SK-N-SH (cell line): ENCODE measurements around the gene CUX1. TPM values are rescaled to one million over a fixed set of nuclear protein-coding genes. Genes with fewer than 3 reads are reported as not detected.

Experiments
- CHD2 ChIP-seq: fragments of 150-350 bp; IDR thresholded peaks from 2 replicates; pipeline ENCODE4 v1.6.1; 2018; ENCODE audit warnings: low read length; ENCODE audit not compliant: partially characterized antibody
- ELF1 ChIP-seq: IDR thresholded peaks from 2 replicates; pipeline ENCODE4 v1.4.0; 2012
- GABPA ChIP-seq: IDR thresholded peaks from 2 replicates; pipeline ENCODE4 v1.4.0; 2012; ENCODE audit warnings: low read depth, mild to moderate bottlenecking
- GATA2 ChIP-seq: sonication (generic); formaldehyde crosslinking; IDR thresholded peaks from 2 replicates; pipeline ENCODE4 v1.5.0; 2020; ENCODE audit warnings: mild to moderate bottlenecking, missing genetic modification reagents
- IRF3 ChIP-seq: fragments of 150-350 bp; IDR thresholded peaks from 2 replicates; pipeline ENCODE4 v1.6.1; 2016; ENCODE audit warnings: mild to moderate bottlenecking, low read depth, low read length
- JUND ChIP-seq: IDR thresholded peaks from 2 replicates; pipeline ENCODE4 v1.4.0; 2012
- MAX ChIP-seq: IDR thresholded peaks from 2 replicates; pipeline ENCODE4 v1.4.0; 2012; ENCODE audit warnings: low read depth
- MEF2A ChIP-seq: IDR thresholded peaks from 2 replicates; pipeline ENCODE4 v1.4.0; 2012; ENCODE audit warnings: low read depth, borderline replicate concordance
- NRF1 ChIP-seq: IDR thresholded peaks from 2 replicates; pipeline ENCODE4 v1.6.1; 2012; ENCODE audit warnings: low read depth, mild to moderate bottlenecking, low read length
- POLR2AphosphoS5 ChIP-seq: IDR thresholded peaks from 2 replicates; pipeline ENCODE4 v1.6.1; 2012; ENCODE audit warnings: low read depth, low read length
- RAD21 ChIP-seq: IDR thresholded peaks from 2 replicates; pipeline ENCODE4 v1.6.1; 2012; ENCODE audit warnings: mild to moderate bottlenecking, low read length
- RCOR1 ChIP-seq: fragments of 150-350 bp; IDR thresholded peaks from 2 replicates; pipeline ENCODE4 v1.6.1; 2017; ENCODE audit warnings: antibody characterized with exemption, low read length
- RFX5 ChIP-seq: IDR thresholded peaks from 2 replicates; pipeline ENCODE4 v1.6.1; 2012; ENCODE audit warnings: mild to moderate bottlenecking, improper control_type of control experiment, low read length
- RXRA ChIP-seq: IDR thresholded peaks from 2 replicates; pipeline ENCODE4 v1.4.0; 2012; ENCODE audit warnings: low read depth, mild to moderate bottlenecking, borderline replicate concordance
- SIN3A ChIP-seq: IDR thresholded peaks from 2 replicates; pipeline ENCODE4 v1.6.1; 2012; ENCODE audit warnings: low read depth, mild to moderate bottlenecking, low read length, moderate library complexity, borderline replicate concordance
- TAF1 ChIP-seq: IDR thresholded peaks from 2 replicates; pipeline ENCODE4 v1.6.1; 2012; ENCODE audit warnings: low read depth, mild to moderate bottlenecking, low read length, moderate library complexity, borderline replicate concordance
- USF2 ChIP-seq: fragments of 150-350 bp; IDR thresholded peaks from 2 replicates; pipeline ENCODE4 v1.6.1; 2017; ENCODE audit warnings: antibody characterized with exemption, low read length, low read depth, borderline replicate concordance
- YY1 ChIP-seq: IDR thresholded peaks from 2 replicates; pipeline ENCODE4 v1.4.0; 2012; ENCODE audit warnings: low read depth, mild to moderate bottlenecking
- polyA plus RNA-seq, 3 experiments: library from polyadenylated mRNA; depleted of rRNA; stranded (reverse); fragments of >200 nt; gene quantifications; 2 replicates each; pipeline ENCODE4 v1.2.3, GENCODE V29; 2012
- TF ChIP-seq, protein P1 (sequence below): IDR thresholded peaks from 2 replicates; pipeline ENCODE4 v1.4.0; 2012; ENCODE audit warnings: low read depth, borderline replicate concordance
- TF ChIP-seq, protein P2 (sequence below): IDR thresholded peaks from 2 replicates; pipeline ENCODE4 v1.4.0; 2012; ENCODE audit warnings: low read depth, borderline replicate concordance

The CUX1 gene
- polyA plus RNA-seq, 1 of the 3 experiments (the other 2 are of a cell fraction) = 68.6 TPM

GRCh38 chr7:101856473-101857357 lies 39.3 kb downstream of the CUX1 start (continued):
- no peak for TF ChIP-seq IRF3
- TF ChIP-seq RAD21 = peak; percentile 77
- TF ChIP-seq, protein P1, sequence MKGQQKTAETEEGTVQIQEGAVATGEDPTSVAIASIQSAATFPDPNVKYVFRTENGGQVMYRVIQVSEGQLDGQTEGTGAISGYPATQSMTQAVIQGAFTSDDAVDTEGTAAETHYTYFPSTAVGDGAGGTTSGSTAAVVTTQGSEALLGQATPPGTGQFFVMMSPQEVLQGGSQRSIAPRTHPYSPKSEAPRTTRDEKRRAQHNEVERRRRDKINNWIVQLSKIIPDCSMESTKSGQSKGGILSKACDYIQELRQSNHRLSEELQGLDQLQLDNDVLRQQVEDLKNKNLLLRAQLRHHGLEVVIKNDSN = peak; percentile 96
- TF ChIP-seq RFX5 = 0 out of 2 replicates have a peak, but pooled peaks have one; percentile 6
- 0 out of 2 replicates have a peak, but pooled peaks have one; percentile 7 for TF ChIP-seq ELF1
- peak; percentile 70; the same call in 1 of the 2 replicates for TF ChIP-seq YY1
- TF ChIP-seq JUND = no peak; the same call in 1 of the 2 replicates
- TF ChIP-seq MAX = peak; percentile 56
- TF ChIP-seq MEF2A = no peak
- no peak; the same call in 1 of the 2 replicates for TF ChIP-seq NRF1
- TF ChIP-seq GABPA = peak; percentile 29; the same call in 1 of the 2 replicates
- peak; percentile 49; the same call in 1 of the 2 replicates for TF ChIP-seq TAF1
- TF ChIP-seq RCOR1 = peak; percentile 81
- no peak for TF ChIP-seq POLR2AphosphoS5
- peak; percentile 86 for TF ChIP-seq USF2
- TF ChIP-seq, protein P2, sequence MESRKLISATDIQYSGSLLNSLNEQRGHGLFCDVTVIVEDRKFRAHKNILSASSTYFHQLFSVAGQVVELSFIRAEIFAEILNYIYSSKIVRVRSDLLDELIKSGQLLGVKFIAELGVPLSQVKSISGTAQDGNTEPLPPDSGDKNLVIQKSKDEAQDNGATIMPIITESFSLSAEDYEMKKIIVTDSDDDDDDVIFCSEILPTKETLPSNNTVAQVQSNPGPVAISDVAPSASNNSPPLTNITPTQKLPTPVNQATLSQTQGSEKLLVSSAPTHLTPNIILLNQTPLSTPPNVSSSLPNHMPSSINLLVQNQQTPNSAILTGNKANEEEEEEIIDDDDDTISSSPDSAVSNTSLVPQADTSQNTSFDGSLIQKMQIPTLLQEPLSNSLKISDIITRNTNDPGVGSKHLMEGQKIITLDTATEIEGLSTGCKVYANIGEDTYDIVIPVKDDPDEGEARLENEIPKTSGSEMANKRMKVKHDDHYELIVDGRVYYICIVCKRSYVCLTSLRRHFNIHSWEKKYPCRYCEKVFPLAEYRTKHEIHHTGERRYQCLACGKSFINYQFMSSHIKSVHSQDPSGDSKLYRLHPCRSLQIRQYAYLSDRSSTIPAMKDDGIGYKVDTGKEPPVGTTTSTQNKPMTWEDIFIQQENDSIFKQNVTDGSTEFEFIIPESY = no peak
- no peak; the same call in 1 of the 2 replicates for TF ChIP-seq RXRA
- TF ChIP-seq GATA2 = peak; percentile 98
- TF ChIP-seq SIN3A = peak; percentile 64; the same call in 1 of the 2 replicates
- TF ChIP-seq CHD2 = peak; percentile 85
